Measurements from ENCODE around the gene SMIM5.
A peak's percentile ranks its signal among the peaks of the same experiment; 100 is the strongest.
"Not testable (repeated sequence)": the region's sequence is repeated elsewhere in the genome, so short reads cannot be mapped to it uniquely, and the experiment has no call there.

SMIM5 gene

GRCh38 chr17:75625813-75626486 is 7.3 kb upstream of the SMIM5 start:
- DNase-seq (ENCODE audit: low read depth in 2 of 2): no peak

GRCh38 chr17:75626496-75627038 is 6.7 kb upstream of the SMIM5 start:
- DNase-seq (ENCODE audit: low read depth in 2 of 2): no peak

GRCh38 chr17:75627094-75627493 is 6.1 kb upstream of the SMIM5 start:
- no peak for DNase-seq (ENCODE audit: low read depth in 2 of 2)

- DNase-seq (ENCODE audit: low read depth in 2 of 2): no peak
Observed at GRCh38 chr17:75628425-75628824, 4.8 kb upstream of the SMIM5 start.

GRCh38 chr17:75629157-75629556 is 4.1 kb upstream of the SMIM5 start:
- DNase-seq (ENCODE audit: low read depth in 2 of 2): no peak

GRCh38 chr17:75630071-75630917 is 2.9 kb upstream of the SMIM5 start:
- DNase-seq (ENCODE audit: low read depth in 2 of 2): no peak

GRCh38 chr17:75631353-75631752 is 1.9 kb upstream of the SMIM5 start:
- no peak for DNase-seq (ENCODE audit: low read depth in 2 of 2)

GRCh38 chr17:75632428-75632827 is 806 bp upstream of the SMIM5 start:
- no peak for DNase-seq (ENCODE audit: low read depth in 2 of 2)

- DNase-seq (ENCODE audit: low read depth in 2 of 2): peak in 1 of 2 donors; percentile 17
Observed at GRCh38 chr17:75633486-75634375, 497 bp downstream of the SMIM5 start.

GRCh38 chr17:75634376-75634740 is 1.1 kb downstream of the SMIM5 start:
- DNase-seq (ENCODE audit: low read depth in 2 of 2): no peak

GRCh38 chr17:75634754-75635609 is 1.7 kb downstream of the SMIM5 start:
- no peak for DNase-seq (ENCODE audit: low read depth in 2 of 2)

GRCh38 chr17:75635610-75636202 is 2.5 kb downstream of the SMIM5 start:
- DNase-seq (ENCODE audit: low read depth in 2 of 2): no peak

GRCh38 chr17:75636381-75637142 is 3.3 kb downstream of the SMIM5 start:
- no peak for DNase-seq (ENCODE audit: low read depth in 2 of 2)

GRCh38 chr17:75637143-75637538 is 3.9 kb downstream of the SMIM5 start:
- no peak for DNase-seq (ENCODE audit: low read depth in 2 of 2)

GRCh38 chr17:75637551-75637950 is 4.3 kb downstream of the SMIM5 start:
- no peak for DNase-seq (ENCODE audit: low read depth in 2 of 2)

- not testable (repeated sequence) for DNase-seq (ENCODE audit: low read depth in 2 of 2)
Observed at GRCh38 chr17:75638039-75638438, 4.8 kb downstream of the SMIM5 start.

- DNase-seq (ENCODE audit: low read depth in 2 of 2): no peak
Observed at GRCh38 chr17:75638893-75639292, 5.7 kb downstream of the SMIM5 start.

- DNase-seq (ENCODE audit: low read depth in 2 of 2): no peak
Observed at GRCh38 chr17:75639327-75639726, 6.1 kb downstream of the SMIM5 start.

GRCh38 chr17:75639771-75640555 is 6.7 kb downstream of the SMIM5 start:
- DNase-seq (ENCODE audit: low read depth in 2 of 2): no peak
